ENCODE data around the gene TSPEAR.

DNA sequence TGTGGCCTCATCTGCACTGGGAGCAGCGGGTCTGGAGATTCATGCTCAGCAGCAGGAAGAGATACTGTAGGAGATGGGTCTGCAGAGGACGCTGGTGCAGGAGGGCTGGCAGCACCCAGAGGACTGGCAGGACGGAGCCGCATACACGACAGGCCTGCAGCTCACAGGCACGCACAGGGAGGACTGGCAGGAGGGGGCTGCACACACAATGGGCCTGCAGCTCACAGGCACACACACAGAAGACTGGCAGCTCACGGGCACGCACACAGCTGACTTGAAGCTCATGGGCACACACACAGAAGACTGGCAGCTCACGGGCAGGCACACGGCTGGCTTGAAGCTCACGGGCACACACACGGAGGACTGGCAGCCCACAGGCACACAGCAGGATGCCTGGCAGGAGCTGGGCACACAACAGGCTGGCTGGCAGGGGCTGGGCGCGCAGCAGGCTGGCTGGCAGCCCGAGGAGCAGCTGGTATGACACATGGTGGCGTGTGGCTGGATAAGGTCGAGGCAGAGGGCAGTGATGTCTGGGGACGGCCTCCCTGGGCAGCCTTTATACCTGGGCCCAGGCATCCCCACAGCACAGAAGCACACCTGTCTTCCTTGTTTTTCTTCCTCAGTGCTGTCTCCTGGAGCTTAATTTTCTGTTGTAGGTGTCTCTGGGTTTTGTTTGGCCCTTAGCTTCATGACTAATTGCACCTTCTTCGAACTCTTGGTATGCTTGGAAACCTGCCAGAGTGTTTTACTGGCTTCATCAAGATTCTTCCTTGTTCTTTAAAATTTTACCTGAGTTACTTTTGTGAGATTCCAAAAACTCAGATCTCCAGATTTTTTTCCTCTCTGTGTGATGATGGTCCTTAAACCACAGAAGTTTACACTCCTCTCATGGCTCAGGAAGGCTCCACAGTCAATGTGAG is 44.7 kb downstream of the TSPEAR start, which contains the start of gene KRTAP12-2:
- TF ChIP-seq CTCF (IDR thresholded peaks at IDR 0.05) = no peak
- TF ChIP-seq EZH2 (IDR thresholded peaks at IDR 0.05; ENCODE audit: borderline replicate concordance, insufficient read depth, low read depth, low read length, poor library complexity, severe bottlenecking) = no peak

Data from B cell (primary cell).